Activated naive CD8-positive, alpha-beta T cell treated with anti-CD3 and anti-CD28 coated beads for 36 hours (primary cell): ENCODE measurements around the gene HSD11B2. TPM values are rescaled to one million over a fixed set of nuclear protein-coding genes. Genes with fewer than 3 reads are reported as not detected.
A peak's percentile ranks its signal among the peaks of the same experiment; 100 is the strongest.

ENCODE experiments used
- DNase-seq: peaks from one replicate; pipeline ENCODE4 v3.0.0; 2021
- H3K27ac Mint-ChIP-seq: one replicate; pipeline ENCODE4 v1.8.0; 2022; ENCODE audit warnings: mild to moderate bottlenecking, moderate library complexity, mixed read lengths
- H3K27me3 Mint-ChIP-seq: one replicate; pipeline ENCODE4 v1.8.0; 2022; ENCODE audit warnings: mild to moderate bottlenecking, mixed read lengths
- H3K36me3 Mint-ChIP-seq: one replicate; pipeline ENCODE4 v1.8.0; 2021; ENCODE audit warnings: mild to moderate bottlenecking, mixed read lengths
- H3K4me1 Mint-ChIP-seq: one replicate; pipeline ENCODE4 v1.8.0; 2021; ENCODE audit warnings: mixed read lengths
- H3K4me3 Mint-ChIP-seq: one replicate; pipeline ENCODE4 v1.8.0; 2022; ENCODE audit warnings: mild to moderate bottlenecking, moderate library complexity, mixed read lengths
- H3K9me3 Mint-ChIP-seq: one replicate; pipeline ENCODE4 v1.8.0; 2022; ENCODE audit warnings: mixed read lengths
- total RNA-seq, 2 experiments: library from RNA; stranded (reverse); gene quantifications; one replicate each; pipeline ENCODE4 v1.2.3, GENCODE V29; 2021

Gene HSD11B2
- total RNA-seq, 2 experiments from 2014 or later, result 2.8 to 3.1 TPM

DNA sequence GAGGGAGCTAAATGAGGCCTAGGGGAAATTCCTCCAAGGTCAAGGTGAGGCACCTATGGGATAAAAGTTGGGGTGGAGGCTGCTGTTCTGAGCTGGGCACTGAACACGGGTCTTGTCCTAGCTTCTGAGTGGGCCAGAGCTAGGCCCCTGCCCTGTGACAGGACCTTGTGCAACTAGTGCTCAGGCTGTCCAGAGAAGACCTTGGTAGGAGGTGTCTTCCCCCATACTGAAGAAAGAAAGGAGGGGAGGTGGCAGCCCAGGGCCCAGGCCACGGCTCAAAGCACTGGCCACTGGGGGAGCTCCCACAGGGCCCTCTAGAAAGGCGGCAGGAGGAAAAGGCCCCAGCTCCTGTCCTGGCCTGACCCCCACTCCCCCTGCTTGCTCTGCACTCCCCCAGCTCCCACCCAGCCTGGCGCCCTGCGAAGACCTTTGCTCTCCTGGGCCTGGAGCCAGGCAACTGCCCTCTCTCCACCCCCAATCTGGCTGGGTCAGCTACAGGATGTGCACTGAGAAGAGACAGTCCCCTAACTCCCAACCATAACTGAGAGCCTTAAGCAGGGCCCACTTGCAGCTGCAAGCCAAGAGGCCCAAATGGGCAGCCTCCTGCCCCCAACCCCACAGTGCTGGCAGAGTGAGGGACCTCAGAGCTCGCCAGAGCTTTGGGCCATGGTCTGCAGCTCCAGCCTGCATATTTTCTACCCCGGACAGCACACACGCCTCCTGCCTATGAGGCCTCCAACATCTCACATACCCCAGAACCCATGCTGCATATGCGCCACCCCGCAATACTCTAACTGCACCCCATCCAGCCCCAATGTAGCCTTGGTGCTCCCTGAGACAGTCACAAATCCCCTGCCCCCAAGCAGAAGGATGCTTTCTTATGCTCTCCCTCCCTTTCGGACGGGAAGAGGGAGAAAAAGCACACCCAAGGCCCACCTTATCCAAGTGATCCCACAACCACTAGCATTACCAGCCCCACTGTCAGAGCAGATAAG lies 15.3 kb downstream of the HSD11B2 start:
- H3K4me3 Mint-ChIP-seq, result no peak overlapping the region

DNA sequence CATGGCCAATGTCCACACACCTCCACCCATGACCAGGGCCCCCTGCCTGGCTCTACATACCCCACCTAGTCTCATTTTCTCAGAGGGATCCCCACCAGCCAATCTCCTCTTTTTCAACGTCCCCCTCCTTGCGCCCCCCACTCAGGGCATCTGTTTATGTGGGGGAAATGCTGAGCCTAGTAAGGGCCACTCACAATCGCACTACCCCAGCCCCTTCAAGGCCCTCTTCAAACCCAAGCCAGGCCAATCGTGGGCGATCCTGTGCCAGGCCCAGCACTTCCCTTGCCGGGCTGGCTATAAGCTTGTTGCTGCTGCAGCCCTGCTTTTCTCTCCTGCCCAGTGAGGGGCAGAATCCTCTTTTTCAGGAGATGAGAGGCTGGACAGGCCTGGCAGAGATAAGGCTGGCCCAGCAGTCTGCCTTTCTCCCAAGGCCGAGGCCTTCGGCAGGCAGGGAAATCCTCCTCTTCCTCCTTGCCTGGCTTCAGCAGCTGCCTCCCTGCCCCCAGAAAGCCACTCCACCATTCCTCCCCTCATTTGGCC lies 16.1 kb downstream of the HSD11B2 start:
- no peaks in the 10 kb centered on the region for H3K36me3 Mint-ChIP-seq
- DNase-seq, result no peak
- no peak overlapping the region for H3K27ac Mint-ChIP-seq
- H3K27me3 Mint-ChIP-seq, result no peaks in the 10 kb centered on the region
- H3K4me3 Mint-ChIP-seq, result no peak overlapping the region
- no peaks in the 10 kb centered on the region for H3K4me1 Mint-ChIP-seq
- no peaks in the 10 kb centered on the region for H3K9me3 Mint-ChIP-seq

More for the DNA sequence above, 15.3 kb downstream of the HSD11B2 start:
- Mint-ChIP-seq H3K4me1 (no peaks in the 10 kb centered on the region), H3K9me3 (no peaks in the 10 kb centered on the region), H3K36me3 (no peaks in the 10 kb centered on the region), H3K27ac (no peak overlapping the region), H3K27me3 (no peaks in the 10 kb centered on the region)
- no peak for DNase-seq

DNA sequence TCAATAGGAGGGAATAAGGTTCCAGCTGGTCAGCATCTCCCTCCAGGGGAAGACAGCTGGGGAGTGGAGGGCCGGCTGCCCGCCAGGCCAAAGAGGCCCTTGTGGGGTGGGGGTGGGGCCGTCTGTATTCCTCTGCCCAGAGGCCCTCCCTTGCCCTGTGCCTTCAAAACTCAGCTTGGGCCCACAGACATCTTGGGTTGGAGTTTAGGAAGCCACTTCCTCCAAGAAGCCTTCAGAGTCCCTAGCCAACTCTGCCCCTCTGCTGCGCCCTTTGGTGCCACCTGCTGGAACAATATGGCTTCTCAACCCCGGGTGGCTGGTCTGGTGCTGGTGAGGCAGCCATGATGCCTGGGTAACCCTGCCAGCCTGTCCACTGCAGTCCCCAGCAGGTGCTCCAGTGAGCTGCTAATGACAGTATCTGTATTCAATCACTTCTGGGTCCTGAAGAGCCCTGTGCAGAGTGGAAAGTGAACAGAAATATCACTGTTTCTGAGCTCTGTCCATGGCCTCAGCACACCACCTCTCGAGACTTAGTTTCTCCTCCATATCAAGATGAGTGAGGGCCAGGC lies 16.7 kb downstream of the HSD11B2 start:
- no peak overlapping the region for H3K4me3 Mint-ChIP-seq

DNA sequence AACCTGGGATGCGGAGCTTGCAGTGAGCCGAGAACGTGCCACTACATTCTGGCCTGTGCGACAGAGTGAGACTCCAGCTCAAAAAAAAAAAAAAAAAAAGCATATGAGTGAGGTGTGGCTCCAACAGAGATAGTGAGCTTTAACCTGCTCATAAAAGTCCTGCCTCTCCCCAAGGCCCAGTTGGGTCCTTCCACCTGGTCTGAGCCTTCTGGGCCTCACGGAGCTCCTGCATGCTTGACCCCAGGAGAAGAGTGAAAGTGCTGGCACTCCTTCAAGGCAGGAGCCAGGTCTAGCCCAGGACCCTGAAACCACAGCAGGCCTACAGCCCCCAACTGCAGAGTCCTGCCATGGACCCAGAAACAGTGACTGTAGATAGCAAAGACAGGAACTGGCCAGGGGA lies 17.7 kb downstream of the HSD11B2 start:
- Mint-ChIP-seq H3K4me1 (no peaks in the 10 kb centered on the region), H3K36me3 (no peaks in the 10 kb centered on the region), H3K27me3 (no peaks in the 10 kb centered on the region), H3K27ac (no peak overlapping the region), H3K4me3 (no peak overlapping the region), H3K9me3 (no peaks in the 10 kb centered on the region)
- no peak for DNase-seq

More for the DNA sequence above, 16.7 kb downstream of the HSD11B2 start:
- no peaks in the 10 kb centered on the region for H3K4me1 Mint-ChIP-seq
- H3K9me3 Mint-ChIP-seq, result no peaks in the 10 kb centered on the region
- no peak overlapping the region for H3K27ac Mint-ChIP-seq
- no peaks in the 10 kb centered on the region for H3K36me3 Mint-ChIP-seq
- H3K27me3 Mint-ChIP-seq, result no peaks in the 10 kb centered on the region
- DNase-seq, result peak; percentile 72

DNA sequence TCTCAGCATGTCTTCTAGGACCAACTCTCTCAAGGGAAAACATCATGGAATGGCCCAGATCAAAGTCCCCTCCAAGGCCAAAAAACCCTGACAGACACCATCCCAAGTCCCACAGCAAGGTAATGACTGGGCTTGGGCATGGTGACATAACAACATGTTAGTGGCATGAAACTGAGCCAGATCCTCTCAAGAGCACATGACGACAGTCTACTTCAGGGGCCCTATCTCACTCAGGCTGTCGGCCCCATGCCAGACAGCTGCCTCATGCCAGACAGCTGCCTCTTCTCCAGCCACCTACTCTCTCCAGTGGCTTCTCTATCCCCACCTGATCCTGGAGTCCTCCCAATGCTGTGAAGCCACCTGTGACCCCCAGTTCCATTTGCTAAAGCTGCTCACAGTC lies 18.4 kb downstream of the HSD11B2 start:
- Mint-ChIP-seq H3K4me1 (no peaks in the 10 kb centered on the region), H3K4me3 (no peak overlapping the region), H3K27ac (no peak overlapping the region), H3K9me3 (no peaks in the 10 kb centered on the region), H3K27me3 (no peaks in the 10 kb centered on the region), H3K36me3 (no peaks in the 10 kb centered on the region)
- DNase-seq, result no peak

DNA sequence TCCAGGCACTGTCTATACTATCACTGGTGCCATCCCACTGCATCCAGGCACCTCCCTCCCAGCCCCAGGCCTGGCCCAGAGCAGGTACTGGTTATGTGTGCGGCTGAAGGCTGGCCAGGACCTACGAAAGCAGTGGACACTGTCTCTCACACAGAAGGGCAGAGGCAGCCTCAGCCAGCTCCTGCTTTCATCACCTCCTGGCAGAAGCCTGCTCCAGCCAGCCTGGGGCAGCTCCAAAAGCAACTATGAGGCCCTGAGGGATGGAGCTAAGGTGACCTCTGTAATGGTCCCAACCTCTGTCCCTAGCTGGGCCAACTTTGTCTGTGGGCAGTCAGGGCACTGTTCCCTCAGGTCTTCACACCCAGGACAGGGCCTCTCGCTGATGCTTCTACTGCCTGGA lies 18.8 kb downstream of the HSD11B2 start:
- Mint-ChIP-seq H3K4me3 (no peak overlapping the region), H3K36me3 (no peaks in the 10 kb centered on the region), H3K4me1 (no peaks in the 10 kb centered on the region), H3K27ac (no peak overlapping the region), H3K27me3 (no peaks in the 10 kb centered on the region), H3K9me3 (no peaks in the 10 kb centered on the region)
- no peak for DNase-seq

DNA sequence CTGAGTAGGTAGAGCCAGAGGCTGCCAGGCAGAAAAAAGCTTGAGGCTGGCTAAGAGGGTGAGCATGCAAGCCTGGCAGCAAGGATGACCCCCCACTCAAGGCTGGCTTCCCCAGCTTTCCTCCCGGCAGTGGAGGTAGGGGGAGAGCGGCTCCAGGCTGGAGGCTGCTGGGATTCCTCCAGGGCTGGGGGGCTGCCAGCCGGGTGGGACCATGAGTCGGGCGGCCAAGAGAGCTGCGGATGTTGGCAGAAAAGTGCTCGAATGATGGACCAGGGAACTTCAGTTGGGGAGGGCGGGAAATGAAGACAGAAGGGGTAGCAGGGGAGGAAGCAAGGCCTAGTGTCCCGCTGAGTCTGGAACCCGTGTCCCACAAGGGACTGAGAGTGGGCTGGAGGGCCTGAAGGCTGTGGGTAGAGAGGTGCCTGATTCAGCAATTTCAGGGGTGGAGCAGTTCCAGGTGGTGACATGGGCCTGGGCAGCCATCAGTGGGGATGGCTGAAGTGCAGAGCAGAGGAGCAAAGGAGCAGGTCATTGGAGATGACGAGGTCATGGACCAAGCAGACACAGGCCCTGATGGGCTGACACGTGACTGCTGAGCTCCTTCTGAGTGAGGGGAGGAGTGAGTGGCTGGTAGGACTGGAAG lies 20.3 kb downstream of the HSD11B2 start:
- Mint-ChIP-seq H3K27me3 (no peaks in the 10 kb centered on the region), H3K4me3 (no peak overlapping the region), H3K27ac (no peak overlapping the region), H3K36me3 (no peaks in the 10 kb centered on the region), H3K4me1 (peaks cover under 1% of the 10 kb centered on the region), H3K9me3 (no peaks in the 10 kb centered on the region)
- DNase-seq, result no peak

DNA sequence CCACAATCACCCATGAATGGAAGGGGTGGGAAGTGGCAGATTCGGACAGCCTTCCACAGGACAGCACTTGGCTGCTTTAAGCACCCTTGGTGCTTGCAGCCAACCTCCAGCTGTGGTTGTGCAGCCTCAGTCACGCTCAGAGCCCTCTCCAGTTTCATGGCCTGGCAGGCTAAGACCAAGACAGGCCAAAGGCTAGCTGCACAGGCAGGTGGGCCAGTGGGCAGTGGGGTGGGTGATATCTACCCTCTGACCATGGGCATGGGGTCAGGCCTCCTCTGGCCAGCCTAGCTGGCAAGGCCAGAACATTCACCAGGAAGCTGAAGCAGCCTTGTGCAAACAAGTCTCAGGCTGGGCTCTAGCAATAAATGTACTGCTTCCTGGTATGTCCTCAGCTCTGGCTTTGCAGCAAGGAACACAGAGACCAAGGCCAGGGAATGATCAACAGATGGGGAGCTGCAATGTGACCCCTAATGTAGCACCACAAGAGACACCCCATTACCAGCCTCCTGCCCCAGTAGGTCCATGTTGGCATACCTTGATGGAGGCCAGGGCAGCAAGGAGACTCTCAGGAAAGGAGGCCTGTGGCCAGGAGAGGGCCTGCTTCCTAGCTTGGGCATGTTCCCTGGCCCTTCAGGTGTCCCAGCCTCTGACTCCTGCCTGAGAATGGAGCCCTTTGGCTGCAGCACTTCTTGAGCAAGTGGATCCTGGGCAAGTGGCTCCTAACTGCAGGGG lies 20.9 kb downstream of the HSD11B2 start:
- Mint-ChIP-seq H3K27ac (no peak overlapping the region), H3K27me3 (no peaks in the 10 kb centered on the region), H3K36me3 (no peaks in the 10 kb centered on the region), H3K4me3 (no peak overlapping the region), H3K4me1 (peaks cover 3% of the 10 kb centered on the region), H3K9me3 (no peaks in the 10 kb centered on the region)
- no peak for DNase-seq

DNA sequence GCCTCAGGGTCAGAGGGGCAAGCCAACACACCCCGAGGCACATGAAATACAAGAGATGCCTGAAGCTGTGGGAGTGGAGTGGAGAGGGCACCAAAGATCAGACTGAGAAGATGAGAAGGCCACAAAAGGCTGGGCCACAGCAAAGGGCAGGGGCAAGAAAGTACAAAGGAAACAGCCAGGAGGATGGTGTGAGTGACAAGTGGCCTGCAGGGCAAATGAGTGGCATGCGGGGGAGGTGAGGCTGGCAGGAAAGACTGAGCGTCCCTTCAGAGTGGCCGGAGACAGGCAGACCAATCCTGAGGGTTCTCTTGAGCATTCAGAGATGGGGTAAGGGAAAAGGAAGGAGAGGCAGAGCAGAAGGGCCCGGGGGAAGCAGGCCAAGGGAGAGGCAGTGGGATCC lies 23.2 kb downstream of the HSD11B2 start:
- Mint-ChIP-seq H3K9me3 (no peaks in the 10 kb centered on the region), H3K36me3 (no peaks in the 10 kb centered on the region), H3K27ac (no peak overlapping the region), H3K4me3 (no peak overlapping the region), H3K27me3 (no peaks in the 10 kb centered on the region), H3K4me1 (peaks cover 3% of the 10 kb centered on the region)
- no peak for DNase-seq

DNA sequence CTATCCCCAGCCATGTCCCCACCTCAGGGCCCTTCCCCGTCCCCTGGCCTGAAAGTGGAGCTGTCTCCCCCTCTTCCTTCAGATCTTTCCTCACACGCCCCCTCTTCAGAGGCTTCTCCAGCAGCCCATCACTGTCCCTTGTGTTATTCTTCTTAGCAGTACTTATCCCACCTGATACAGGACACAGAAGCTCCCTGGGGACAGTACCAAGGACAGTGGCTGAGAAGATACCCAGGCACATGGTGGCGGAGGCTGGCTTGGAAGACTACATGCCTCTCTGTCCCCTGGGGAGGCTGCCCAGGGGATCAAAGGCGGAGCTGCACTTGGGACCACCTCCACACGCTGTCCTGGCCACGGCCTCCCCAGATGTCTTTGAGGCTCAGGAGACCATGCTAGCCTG lies 23.9 kb downstream of the HSD11B2 start:
- Mint-ChIP-seq H3K4me1 (peaks cover 3% of the 10 kb centered on the region), H3K9me3 (no peaks in the 10 kb centered on the region), H3K27ac (no peak overlapping the region), H3K27me3 (no peaks in the 10 kb centered on the region), H3K36me3 (no peaks in the 10 kb centered on the region), H3K4me3 (no peak overlapping the region)
- DNase-seq, result no peak

DNA sequence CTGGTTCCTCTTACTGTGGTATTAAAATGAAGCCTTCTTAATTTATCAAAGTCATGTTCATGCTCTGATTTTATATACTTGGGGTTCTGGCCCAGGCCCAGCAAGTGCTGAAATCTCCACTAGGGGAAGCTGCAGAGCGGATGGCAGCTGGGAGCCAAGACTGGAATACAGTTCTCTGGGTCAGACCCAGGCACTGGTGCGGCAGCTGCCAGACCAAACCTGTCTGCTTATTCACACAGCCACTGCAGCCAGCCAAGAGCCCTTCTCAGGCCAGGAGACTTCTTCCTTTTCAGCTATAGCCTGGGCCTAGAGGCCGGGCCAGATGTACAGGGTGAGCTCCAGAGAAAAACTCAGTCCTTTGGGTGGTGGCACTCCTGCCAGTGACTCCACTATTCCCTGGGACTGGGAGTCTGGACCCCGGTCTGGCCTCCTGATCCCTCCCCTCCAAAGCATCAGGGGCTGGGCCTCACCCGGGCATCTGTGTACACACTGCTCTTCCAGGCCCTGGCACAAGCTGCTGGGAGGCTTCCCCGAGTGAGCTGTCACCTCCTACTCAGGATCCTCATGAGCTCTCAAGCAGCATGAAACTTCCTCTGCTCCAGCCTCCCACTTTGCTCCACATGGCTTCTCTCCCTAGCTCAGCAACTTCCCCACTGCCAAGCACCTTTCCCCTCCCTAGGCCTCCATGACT lies 25.6 kb downstream of the HSD11B2 start:
- Mint-ChIP-seq H3K4me3 (no peak overlapping the region), H3K4me1 (peaks cover 3% of the 10 kb centered on the region), H3K27me3 (no peaks in the 10 kb centered on the region), H3K27ac (no peak overlapping the region), H3K36me3 (no peaks in the 10 kb centered on the region), H3K9me3 (no peaks in the 10 kb centered on the region)
- DNase-seq, result no peak

DNA sequence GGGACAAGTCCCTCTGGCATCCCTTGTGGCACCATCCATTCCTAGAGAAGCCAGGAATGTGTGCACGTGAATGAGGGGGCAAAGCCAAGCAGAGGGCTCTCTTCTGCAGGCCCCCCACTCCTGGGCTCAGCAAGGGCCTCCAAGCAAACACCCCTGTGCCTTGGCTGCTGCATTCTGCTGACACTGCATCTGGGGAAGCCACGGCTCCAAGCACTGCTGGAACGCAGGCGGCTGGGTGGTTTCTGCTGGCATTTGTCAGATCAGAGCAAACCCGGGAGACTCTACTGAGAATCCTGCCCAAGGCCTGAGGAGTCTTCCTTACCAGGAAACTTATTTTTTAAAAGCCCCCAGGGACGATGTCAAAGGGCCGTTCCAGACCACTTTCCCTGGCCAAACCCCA lies 26.7 kb downstream of the HSD11B2 start:
- no peak for DNase-seq
- no peaks in the 10 kb centered on the region for H3K9me3 Mint-ChIP-seq
- no peak overlapping the region for H3K4me3 Mint-ChIP-seq
- H3K36me3 Mint-ChIP-seq, result no peaks in the 10 kb centered on the region
- no peaks in the 10 kb centered on the region for H3K27me3 Mint-ChIP-seq
- no peak overlapping the region for H3K27ac Mint-ChIP-seq
- H3K4me1 Mint-ChIP-seq, result peaks cover 3% of the 10 kb centered on the region

DNA sequence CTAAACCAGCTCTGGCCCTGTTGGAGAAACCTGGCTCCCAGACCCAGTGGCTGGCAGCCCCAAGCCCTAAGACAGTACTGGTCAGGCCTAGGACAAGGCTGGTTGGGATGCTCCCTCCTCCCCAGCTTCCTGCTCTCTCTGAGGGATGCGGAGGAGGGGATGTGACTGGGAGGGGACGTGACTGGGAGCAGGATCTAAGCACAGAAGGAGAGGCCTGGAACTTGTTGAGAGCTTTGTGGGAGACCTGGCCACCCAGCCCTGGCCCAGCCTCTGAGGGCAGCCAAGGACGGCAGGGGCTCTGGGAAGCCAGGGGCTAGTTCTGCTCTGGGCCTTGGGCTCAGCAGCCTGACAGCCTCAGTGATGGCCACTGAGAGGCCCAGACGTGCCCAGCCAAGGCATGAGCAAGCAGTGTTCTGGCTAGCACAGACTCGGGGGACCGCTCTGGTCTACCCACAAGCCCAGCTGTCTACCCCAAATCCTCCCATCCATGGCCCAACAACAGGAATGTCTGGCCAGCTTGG lies 27.3 kb downstream of the HSD11B2 start:
- no peak overlapping the region for H3K4me3 Mint-ChIP-seq
- no peaks in the 10 kb centered on the region for H3K27me3 Mint-ChIP-seq
- peaks cover 3% of the 10 kb centered on the region for H3K4me1 Mint-ChIP-seq
- no peak overlapping the region for H3K27ac Mint-ChIP-seq
- no peak for DNase-seq
- no peaks in the 10 kb centered on the region for H3K9me3 Mint-ChIP-seq
- no peaks in the 10 kb centered on the region for H3K36me3 Mint-ChIP-seq
